Tibial artery (tissue), 4 donors: ENCODE measurements around the gene EFHC1.

ENCODE experiments used
- DNase-seq, 2 donors: peaks; one replicate each; pipeline ENCODE4 v3.0.0-alpha.2; 2019
- H3K27ac ChIP-seq, 2 donors: fragments of 200-600 bp; sonication (generic) in 1 of 2; 1 replicate in 1 of 2; 2 replicates in 1 of 2; pipeline ENCODE4 v1.5.1; 2018 to 2019; ENCODE audit warnings: mild to moderate bottlenecking in 1 of 2
- H3K27me3 ChIP-seq, 2 donors: fragments of 200-600 bp; sonication (generic) in 1 of 2; one replicate each; pipeline versions ENCODE4 v1.5.1 to v1.6.0; 2016 to 2019
- H3K36me3 ChIP-seq, 3 donors: fragments of 200-600 bp; sonication (generic) in 2 of 3; one replicate each; pipeline ENCODE4 v1.5.1; 2016 to 2019; ENCODE audit warnings: mild to moderate bottlenecking in 2 of 3
- H3K4me1 ChIP-seq, 4 donors: fragments of 200-600 bp; sonication (generic) in 2 of 4; 1 replicate in 3 of 4; 2 replicates in 1 of 4; pipeline ENCODE4 v1.5.1; 2016 to 2019
- H3K4me3 ChIP-seq, 2 donors: fragments of 200-600 bp; sonication (generic) in 1 of 2; 1 replicate in 1 of 2; 2 replicates in 1 of 2; pipeline ENCODE4 v1.5.1; 2018 to 2019; ENCODE audit warnings: mild to moderate bottlenecking in 2 of 2
- H3K9me3 ChIP-seq, 3 donors: fragments of 200-600 bp; sonication (generic) in 1 of 3; one replicate each; pipeline ENCODE4 v1.5.1; 2016 to 2019
- CTCF ChIP-seq, 2 experiments: fragments of 200-600 bp in 1 of 2; fragments of 450-650 bp in 1 of 2; IDR thresholded peaks; one replicate each; pipeline ENCODE4 v1.5.1; 2017 to 2019; ENCODE audit warnings: antibody characterized with exemption in 2 of 2, mild to moderate bottlenecking in 1 of 2, moderate library complexity in 1 of 2
- intact Hi-C: fragments of 100-400 bp; cut with DNase I; formaldehyde crosslinking; loops from one replicate; pipeline ENCODE4 v1.15.0; 2023; ENCODE audit warnings: low total_unique reads

The EFHC1 gene

GRCh38 chr6:52407467-52407866 is 12.7 kb upstream of the EFHC1 start:
- intact Hi-C loops, result no loop called here
- Histone ChIP-seq H3K27me3 (no peaks in the 10 kb centered on the region), H3K4me1 (no peaks in the 10 kb centered on the region), H3K9me3 (no peaks in the 10 kb centered on the region), H3K4me3 (no peak overlapping the region), H3K27ac (no peak overlapping the region), H3K36me3 (peaks cover 5 to 10% (median 5%) of the 10 kb centered on the region in 3 donors)
- no peak for DNase-seq
- TF ChIP-seq CTCF (IDR thresholded peaks at IDR 0.05), result peak; percentile 20 to 47

GRCh38 chr6:52409499-52409898 is 10.6 kb upstream of the EFHC1 start:
- intact Hi-C loops, result no loop called here
- H3K36me3 ChIP-seq, result no peaks in the 10 kb centered on the region
- DNase-seq, result no peak
- H3K27ac ChIP-seq, result no peak overlapping the region
- no peaks in the 10 kb centered on the region for H3K9me3 ChIP-seq
- no peak overlapping the region for H3K4me3 ChIP-seq
- TF ChIP-seq CTCF (IDR thresholded peaks at IDR 0.05), result no peak
- H3K27me3 ChIP-seq, result no peaks in the 10 kb centered on the region
- no peaks in the 10 kb centered on the region for H3K4me1 ChIP-seq

- no peak for DNase-seq
- Histone ChIP-seq H3K27me3 (no peaks in the 10 kb centered on the region), H3K4me3 (no peak overlapping the region), H3K27ac (no peak overlapping the region), H3K9me3 (no peaks in the 10 kb centered on the region), H3K36me3 (no peaks in the 10 kb centered on the region), H3K4me1 (no peaks in the 10 kb centered on the region)
- no peak for TF ChIP-seq CTCF (IDR thresholded peaks at IDR 0.05)
- intact Hi-C loops, result no loop called here
Observed at GRCh38 chr6:52410979-52411378, 9.2 kb upstream of the EFHC1 start.

- no peaks in the 10 kb centered on the region for H3K9me3 ChIP-seq
- no peaks in the 10 kb centered on the region for H3K36me3 ChIP-seq
- DNase-seq, result no peak
- H3K27ac ChIP-seq, result no peak overlapping the region
- peaks cover 0 to 3% (median 1%) of the 10 kb centered on the region in 4 donors for H3K4me1 ChIP-seq
- intact Hi-C loops, result no loop called here
- H3K4me3 ChIP-seq, result no peak overlapping the region
- H3K27me3 ChIP-seq, result no peaks in the 10 kb centered on the region
- TF ChIP-seq CTCF (IDR thresholded peaks at IDR 0.05), result no peak
Observed at GRCh38 chr6:52411911-52412310, 8.2 kb upstream of the EFHC1 start.

GRCh38 chr6:52415333-52415732 is 4.8 kb upstream of the EFHC1 start:
- Histone ChIP-seq H3K4me3 (no peak overlapping the region), H3K27ac (no peak overlapping the region), H3K4me1 (peaks cover 0 to 16% (median 6%) of the 10 kb centered on the region in 4 donors), H3K9me3 (no peaks in the 10 kb centered on the region), H3K27me3 (no peaks in the 10 kb centered on the region), H3K36me3 (no peaks in the 10 kb centered on the region)
- intact Hi-C loops, result loop anchor here (5.0 kb wide), 1 partner anchor 182 kb away; no protein-coding TSS in a partner anchor
- TF ChIP-seq CTCF (IDR thresholded peaks at IDR 0.05), result no peak
- no peak for DNase-seq
